GM23338 (cell line): Measurements from ENCODE around the gene ERP27. TPM values are rescaled to one million over a fixed set of nuclear protein-coding genes. Genes with fewer than 3 reads are reported as not detected.

Experiments
- ATAC-seq: fragments of 200-7000 bp; cut with Tn5 transposase; 3 replicates; pipeline ENCODE4 v1.9.1; 2020
- DNase-seq: peaks from one replicate; pipeline ENCODE4 v3.0.0-alpha.2; 2015; ENCODE audit warnings: low spot score
- H2AFZ ChIP-seq: fragments of 200-600 bp; sonication (generic); 2 replicates; pipeline ENCODE4 v1.8.0; 2016; ENCODE audit warnings: antibody characterized with exemption, mild to moderate bottlenecking, moderate library complexity
- H3F3A ChIP-seq: fragments of 200-600 bp; sonication (generic); replicated peaks from 2 replicates; pipeline ENCODE4 v1.8.0; 2017; ENCODE audit warnings: antibody characterized with exemption, mixed run types, low read depth
- H3K27ac ChIP-seq: fragments of 200-600 bp; sonication (generic); 2 replicates; pipeline ENCODE4 v1.6.1; 2016; ENCODE audit warnings: low read depth
- H3K27me3 ChIP-seq: fragments of 200-600 bp; sonication (generic); 2 replicates; pipeline ENCODE4 v1.8.0; 2016; ENCODE audit warnings: mild to moderate bottlenecking, mixed run types, moderate library complexity; ENCODE audit not compliant: insufficient read depth
- H3K36me3 ChIP-seq: fragments of 200-600 bp; sonication (generic); 2 replicates; pipeline ENCODE4 v1.8.0; 2016; ENCODE audit warnings: mild to moderate bottlenecking; ENCODE audit not compliant: insufficient read depth
- H3K4me1 ChIP-seq: fragments of 200-600 bp; sonication (generic); 2 replicates; pipeline ENCODE4 v1.8.0; 2016; ENCODE audit warnings: mild to moderate bottlenecking, moderate library complexity; ENCODE audit not compliant: insufficient read depth
- H3K4me2 ChIP-seq: fragments of 200-600 bp; sonication (generic); 2 replicates; pipeline ENCODE4 v1.7.1; 2017; ENCODE audit warnings: mixed run types
- H3K4me3 ChIP-seq: fragments of 200-600 bp; sonication (generic); 2 replicates; pipeline ENCODE4 v1.6.1; 2016; ENCODE audit warnings: mixed run types
- H3K79me2 ChIP-seq: fragments of 200-600 bp; sonication (generic); replicated peaks from 2 replicates; pipeline ENCODE4 v1.8.0; 2017; ENCODE audit warnings: mild to moderate bottlenecking; ENCODE audit not compliant: insufficient read depth
- H3K9me2 ChIP-seq: fragments of 200-600 bp; sonication (generic); 2 replicates; pipeline ENCODE4 v1.8.0; 2017; ENCODE audit not compliant: insufficient read depth
- H4K20me1 ChIP-seq: fragments of 200-600 bp; sonication (generic); replicated peaks from 2 replicates; pipeline ENCODE4 v1.8.0; 2017; ENCODE audit warnings: mild to moderate bottlenecking; ENCODE audit not compliant: insufficient read depth
- H3K27ac Mint-ChIP-seq: 2 replicates; pipeline ENCODE4 v1.8.0; 2020; ENCODE audit warnings: inconsistent platforms, mild to moderate bottlenecking, moderate library complexity, mixed read lengths
- H3K27me3 Mint-ChIP-seq: 3 replicates; pipeline ENCODE4 v1.8.0; 2022; ENCODE audit warnings: low read depth, mild to moderate bottlenecking, moderate library complexity, mixed read lengths, inconsistent platforms; ENCODE audit not compliant: insufficient read depth, poor library complexity
- H3K36me3 Mint-ChIP-seq: 3 replicates; pipeline ENCODE4 v1.8.0; 2021; ENCODE audit warnings: low read depth, mild to moderate bottlenecking, inconsistent platforms, moderate library complexity, mixed read lengths
- H3K4me1 Mint-ChIP-seq: 3 replicates; pipeline ENCODE4 v1.8.0; 2020; ENCODE audit warnings: mild to moderate bottlenecking, inconsistent platforms, mixed read lengths
- H3K4me3 Mint-ChIP-seq: 3 replicates; pipeline ENCODE4 v1.8.0; 2021; ENCODE audit warnings: moderate library complexity, mild to moderate bottlenecking, inconsistent platforms, mixed read lengths
- H3K9me3 Mint-ChIP-seq: 3 replicates; pipeline ENCODE4 v1.8.0; 2020; ENCODE audit warnings: moderate library complexity, mild to moderate bottlenecking, inconsistent platforms, mixed read lengths
- CREB1 ChIP-seq: fragments of 250-450 bp; sonication (Bioruptor Pico); IDR thresholded peaks from 2 replicates; pipeline ENCODE4 v1.5.0; 2020; ENCODE audit warnings: low read depth, mild to moderate bottlenecking, moderate library complexity
- EZH2 ChIP-seq: fragments of 200-600 bp; sonication (generic); IDR thresholded peaks from one replicate; pipeline ENCODE4 v1.8.0; 2017; ENCODE audit warnings: antibody characterized with exemption, mild to moderate bottlenecking, low read depth; ENCODE audit not compliant: unreplicated experiment
- EZH2phosphoT487 ChIP-seq: fragments of 200-600 bp; sonication (generic); IDR thresholded peaks from one replicate; pipeline ENCODE4 v1.8.1; 2018; ENCODE audit warnings: antibody characterized with exemption; ENCODE audit not compliant: unreplicated experiment
- JUNB ChIP-seq: IDR thresholded peaks from one replicate; pipeline ENCODE4 v1.6.1; 2016; ENCODE audit warnings: antibody characterized with exemption; ENCODE audit not compliant: unreplicated experiment
- NANOG ChIP-seq: IDR thresholded peaks from 2 replicates; pipeline ENCODE4 v1.6.1; 2016; ENCODE audit warnings: antibody characterized with exemption, borderline replicate concordance
- POLR2AphosphoS5 ChIP-seq: IDR thresholded peaks from 2 replicates; pipeline ENCODE4 v1.6.1; 2016; ENCODE audit warnings: antibody characterized with exemption, low read depth
- STAT1 ChIP-seq: IDR thresholded peaks from one replicate; pipeline ENCODE4 v1.6.1; 2016; ENCODE audit warnings: antibody characterized with exemption; ENCODE audit not compliant: unreplicated experiment
- ZNF331 ChIP-seq: fragments of 250-450 bp; sonication (Bioruptor Pico); IDR thresholded peaks from 2 replicates; pipeline ENCODE4 v1.5.0; 2020; ENCODE audit warnings: low read depth, mild to moderate bottlenecking, moderate library complexity
- polyA plus RNA-seq: library from polyadenylated mRNA; unstranded; fragments of >200 nt; fragmentation: Nextera tagmentation; extraction: Ambion mirVana; gene quantifications from 2 replicates; pipeline ENCODE4 v1.2.1, GENCODE V29; 2016
- total RNA-seq: library from RNA; depleted of rRNA; stranded (reverse); fragments of >200 nt; shearing (Covaris generic); gene quantifications from 2 replicates; pipeline ENCODE4 v1.2.3, GENCODE V29; 2014
- TF ChIP-seq, protein P1 (sequence below): fragments of 250-450 bp; sonication (Bioruptor Pico); IDR thresholded peaks from 2 replicates; pipeline ENCODE4 v1.5.0; 2020; ENCODE audit warnings: mild to moderate bottlenecking, moderate library complexity
- TF ChIP-seq, protein P2 (sequence below): IDR thresholded peaks from one replicate; pipeline ENCODE4 v1.6.1; 2018; ENCODE audit warnings: antibody characterized with exemption; ENCODE audit not compliant: unreplicated experiment
- TF ChIP-seq, protein P3 (sequence below): IDR thresholded peaks from 2 replicates; pipeline ENCODE4 v1.6.1; 2016; ENCODE audit warnings: antibody characterized with exemption
- TF ChIP-seq, protein P4 (sequence below), 2 experiments: fragments of 200-600 bp in 1 of 2; sonication (generic) in 1 of 2; conservative IDR thresholded peaks; 2 replicates each; pipeline versions ENCODE4 v1.5.1 to v1.6.1; 2016 to 2017; ENCODE audit warnings: antibody characterized with exemption in 2 of 2, low read depth in 2 of 2, mild to moderate bottlenecking in 2 of 2, moderate library complexity in 1 of 2

The ERP27 gene
- total and polyA plus RNA-seq, 2 experiments from 2014 or later, result not detected

DNA sequence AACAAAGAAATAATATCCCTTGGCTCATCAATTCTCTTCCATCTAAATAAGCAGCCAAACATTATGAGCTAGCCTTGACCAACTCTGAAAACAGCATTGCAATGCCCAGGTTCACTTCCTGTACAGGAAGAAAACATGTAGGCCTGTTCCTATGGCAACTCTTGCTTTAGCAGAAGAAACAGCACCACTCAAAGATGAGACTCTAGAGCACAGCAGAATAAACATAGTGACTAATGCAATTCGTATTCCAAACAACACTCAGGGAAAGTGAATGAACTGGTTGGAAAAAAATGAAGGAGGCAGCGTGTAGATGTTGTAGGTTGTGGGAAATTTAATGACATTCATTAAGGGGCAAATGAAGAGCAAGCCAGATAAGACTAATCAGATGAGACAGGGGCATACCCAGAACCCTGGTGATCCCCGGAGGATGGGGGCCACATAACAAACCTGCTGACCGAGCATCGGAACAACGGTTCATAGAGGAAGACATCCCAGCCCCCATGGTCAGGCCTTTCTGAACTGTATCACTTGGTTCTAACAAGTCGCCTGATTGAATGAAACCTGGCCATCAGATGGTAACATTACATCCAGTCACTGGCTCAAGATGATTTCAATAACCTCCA lies 14.1 kb upstream of the ERP27 start:
- no peaks in the 10 kb centered on the region for H3K79me2 ChIP-seq
- H4K20me1 ChIP-seq, result no peaks in the 10 kb centered on the region
- H3K36me3 ChIP-seq, result no peaks in the 10 kb centered on the region
- TF ChIP-seq EZH2phosphoT487 (no peak), NANOG (no peak), STAT1 (no peak), EZH2 (no peak), ZNF331 (no peak), POLR2AphosphoS5 (no peak), JUNB (no peak), CREB1 (CRISPR knock-in tag) (no peak)
- TF ChIP-seq, protein P1, sequence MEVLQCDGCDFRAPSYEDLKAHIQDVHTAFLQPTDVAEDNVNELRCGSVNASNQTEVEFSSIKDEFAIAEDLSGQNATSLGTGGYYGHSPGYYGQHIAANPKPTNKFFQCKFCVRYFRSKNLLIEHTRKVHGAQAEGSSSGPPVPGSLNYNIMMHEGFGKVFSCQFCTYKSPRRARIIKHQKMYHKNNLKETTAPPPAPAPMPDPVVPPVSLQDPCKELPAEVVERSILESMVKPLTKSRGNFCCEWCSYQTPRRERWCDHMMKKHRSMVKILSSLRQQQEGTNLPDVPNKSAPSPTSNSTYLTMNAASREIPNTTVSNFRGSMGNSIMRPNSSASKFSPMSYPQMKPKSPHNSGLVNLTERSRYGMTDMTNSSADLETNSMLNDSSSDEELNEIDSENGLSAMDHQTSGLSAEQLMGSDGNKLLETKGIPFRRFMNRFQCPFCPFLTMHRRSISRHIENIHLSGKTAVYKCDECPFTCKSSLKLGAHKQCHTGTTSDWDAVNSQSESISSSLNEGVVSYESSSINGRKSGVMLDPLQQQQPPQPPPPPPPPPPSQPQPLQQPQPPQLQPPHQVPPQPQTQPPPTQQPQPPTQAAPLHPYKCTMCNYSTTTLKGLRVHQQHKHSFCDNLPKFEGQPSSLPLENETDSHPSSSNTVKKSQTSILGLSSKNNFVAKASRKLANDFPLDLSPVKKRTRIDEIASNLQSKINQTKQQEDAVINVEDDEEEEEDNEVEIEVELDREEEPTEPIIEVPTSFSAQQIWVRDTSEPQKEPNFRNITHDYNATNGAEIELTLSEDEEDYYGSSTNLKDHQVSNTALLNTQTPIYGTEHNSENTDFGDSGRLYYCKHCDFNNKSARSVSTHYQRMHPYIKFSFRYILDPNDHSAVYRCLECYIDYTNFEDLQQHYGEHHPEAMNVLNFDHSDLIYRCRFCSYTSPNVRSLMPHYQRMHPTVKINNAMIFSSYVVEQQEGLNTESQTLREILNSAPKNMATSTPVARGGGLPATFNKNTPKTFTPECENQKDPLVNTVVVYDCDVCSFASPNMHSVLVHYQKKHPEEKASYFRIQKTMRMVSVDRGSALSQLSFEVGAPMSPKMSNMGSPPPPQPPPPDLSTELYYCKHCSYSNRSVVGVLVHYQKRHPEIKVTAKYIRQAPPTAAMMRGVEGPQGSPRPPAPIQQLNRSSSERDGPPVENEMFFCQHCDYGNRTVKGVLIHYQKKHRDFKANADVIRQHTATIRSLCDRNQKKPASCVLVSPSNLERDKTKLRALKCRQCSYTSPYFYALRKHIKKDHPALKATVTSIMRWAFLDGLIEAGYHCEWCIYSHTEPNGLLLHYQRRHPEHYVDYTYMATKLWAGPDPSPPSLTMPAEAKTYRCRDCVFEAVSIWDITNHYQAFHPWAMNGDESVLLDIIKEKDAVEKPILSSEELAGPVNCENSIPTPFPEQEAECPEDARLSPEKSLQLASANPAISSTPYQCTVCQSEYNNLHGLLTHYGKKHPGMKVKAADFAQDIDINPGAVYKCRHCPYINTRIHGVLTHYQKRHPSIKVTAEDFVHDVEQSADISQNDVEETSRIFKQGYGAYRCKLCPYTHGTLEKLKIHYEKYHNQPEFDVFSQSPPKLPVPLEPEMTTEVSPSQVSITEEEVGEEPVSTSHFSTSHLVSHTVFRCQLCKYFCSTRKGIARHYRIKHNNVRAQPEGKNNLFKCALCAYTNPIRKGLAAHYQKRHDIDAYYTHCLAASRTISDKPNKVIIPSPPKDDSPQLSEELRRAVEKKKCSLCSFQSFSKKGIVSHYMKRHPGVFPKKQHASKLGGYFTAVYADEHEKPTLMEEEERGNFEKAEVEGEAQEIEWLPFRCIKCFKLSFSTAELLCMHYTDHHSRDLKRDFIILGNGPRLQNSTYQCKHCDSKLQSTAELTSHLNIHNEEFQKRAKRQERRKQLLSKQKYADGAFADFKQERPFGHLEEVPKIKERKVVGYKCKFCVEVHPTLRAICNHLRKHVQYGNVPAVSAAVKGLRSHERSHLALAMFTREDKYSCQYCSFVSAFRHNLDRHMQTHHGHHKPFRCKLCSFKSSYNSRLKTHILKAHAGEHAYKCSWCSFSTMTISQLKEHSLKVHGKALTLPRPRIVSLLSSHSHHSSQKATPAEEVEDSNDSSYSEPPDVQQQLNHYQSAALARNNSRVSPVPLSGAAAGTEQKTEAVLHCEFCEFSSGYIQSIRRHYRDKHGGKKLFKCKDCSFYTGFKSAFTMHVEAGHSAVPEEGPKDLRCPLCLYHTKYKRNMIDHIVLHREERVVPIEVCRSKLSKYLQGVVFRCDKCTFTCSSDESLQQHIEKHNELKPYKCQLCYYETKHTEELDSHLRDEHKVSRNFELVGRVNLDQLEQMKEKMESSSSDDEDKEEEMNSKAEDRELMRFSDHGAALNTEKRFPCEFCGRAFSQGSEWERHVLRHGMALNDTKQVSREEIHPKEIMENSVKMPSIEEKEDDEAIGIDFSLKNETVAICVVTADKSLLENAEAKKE (CRISPR knock-in tag), result no peak
- TF ChIP-seq, protein P2, sequence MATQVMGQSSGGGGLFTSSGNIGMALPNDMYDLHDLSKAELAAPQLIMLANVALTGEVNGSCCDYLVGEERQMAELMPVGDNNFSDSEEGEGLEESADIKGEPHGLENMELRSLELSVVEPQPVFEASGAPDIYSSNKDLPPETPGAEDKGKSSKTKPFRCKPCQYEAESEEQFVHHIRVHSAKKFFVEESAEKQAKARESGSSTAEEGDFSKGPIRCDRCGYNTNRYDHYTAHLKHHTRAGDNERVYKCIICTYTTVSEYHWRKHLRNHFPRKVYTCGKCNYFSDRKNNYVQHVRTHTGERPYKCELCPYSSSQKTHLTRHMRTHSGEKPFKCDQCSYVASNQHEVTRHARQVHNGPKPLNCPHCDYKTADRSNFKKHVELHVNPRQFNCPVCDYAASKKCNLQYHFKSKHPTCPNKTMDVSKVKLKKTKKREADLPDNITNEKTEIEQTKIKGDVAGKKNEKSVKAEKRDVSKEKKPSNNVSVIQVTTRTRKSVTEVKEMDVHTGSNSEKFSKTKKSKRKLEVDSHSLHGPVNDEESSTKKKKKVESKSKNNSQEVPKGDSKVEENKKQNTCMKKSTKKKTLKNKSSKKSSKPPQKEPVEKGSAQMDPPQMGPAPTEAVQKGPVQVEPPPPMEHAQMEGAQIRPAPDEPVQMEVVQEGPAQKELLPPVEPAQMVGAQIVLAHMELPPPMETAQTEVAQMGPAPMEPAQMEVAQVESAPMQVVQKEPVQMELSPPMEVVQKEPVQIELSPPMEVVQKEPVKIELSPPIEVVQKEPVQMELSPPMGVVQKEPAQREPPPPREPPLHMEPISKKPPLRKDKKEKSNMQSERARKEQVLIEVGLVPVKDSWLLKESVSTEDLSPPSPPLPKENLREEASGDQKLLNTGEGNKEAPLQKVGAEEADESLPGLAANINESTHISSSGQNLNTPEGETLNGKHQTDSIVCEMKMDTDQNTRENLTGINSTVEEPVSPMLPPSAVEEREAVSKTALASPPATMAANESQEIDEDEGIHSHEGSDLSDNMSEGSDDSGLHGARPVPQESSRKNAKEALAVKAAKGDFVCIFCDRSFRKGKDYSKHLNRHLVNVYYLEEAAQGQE, result no peak
- TF ChIP-seq, protein P3, sequence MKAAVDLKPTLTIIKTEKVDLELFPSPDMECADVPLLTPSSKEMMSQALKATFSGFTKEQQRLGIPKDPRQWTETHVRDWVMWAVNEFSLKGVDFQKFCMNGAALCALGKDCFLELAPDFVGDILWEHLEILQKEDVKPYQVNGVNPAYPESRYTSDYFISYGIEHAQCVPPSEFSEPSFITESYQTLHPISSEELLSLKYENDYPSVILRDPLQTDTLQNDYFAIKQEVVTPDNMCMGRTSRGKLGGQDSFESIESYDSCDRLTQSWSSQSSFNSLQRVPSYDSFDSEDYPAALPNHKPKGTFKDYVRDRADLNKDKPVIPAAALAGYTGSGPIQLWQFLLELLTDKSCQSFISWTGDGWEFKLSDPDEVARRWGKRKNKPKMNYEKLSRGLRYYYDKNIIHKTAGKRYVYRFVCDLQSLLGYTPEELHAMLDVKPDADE, result no peak
- TF ChIP-seq, protein P4, sequence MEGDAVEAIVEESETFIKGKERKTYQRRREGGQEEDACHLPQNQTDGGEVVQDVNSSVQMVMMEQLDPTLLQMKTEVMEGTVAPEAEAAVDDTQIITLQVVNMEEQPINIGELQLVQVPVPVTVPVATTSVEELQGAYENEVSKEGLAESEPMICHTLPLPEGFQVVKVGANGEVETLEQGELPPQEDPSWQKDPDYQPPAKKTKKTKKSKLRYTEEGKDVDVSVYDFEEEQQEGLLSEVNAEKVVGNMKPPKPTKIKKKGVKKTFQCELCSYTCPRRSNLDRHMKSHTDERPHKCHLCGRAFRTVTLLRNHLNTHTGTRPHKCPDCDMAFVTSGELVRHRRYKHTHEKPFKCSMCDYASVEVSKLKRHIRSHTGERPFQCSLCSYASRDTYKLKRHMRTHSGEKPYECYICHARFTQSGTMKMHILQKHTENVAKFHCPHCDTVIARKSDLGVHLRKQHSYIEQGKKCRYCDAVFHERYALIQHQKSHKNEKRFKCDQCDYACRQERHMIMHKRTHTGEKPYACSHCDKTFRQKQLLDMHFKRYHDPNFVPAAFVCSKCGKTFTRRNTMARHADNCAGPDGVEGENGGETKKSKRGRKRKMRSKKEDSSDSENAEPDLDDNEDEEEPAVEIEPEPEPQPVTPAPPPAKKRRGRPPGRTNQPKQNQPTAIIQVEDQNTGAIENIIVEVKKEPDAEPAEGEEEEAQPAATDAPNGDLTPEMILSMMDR (conservative IDR thresholded peaks at IDR 0.05; ENCODE audit: low read depth in 2 of 2), result no peak
- H3K4me1 ChIP-seq, result no peaks in the 10 kb centered on the region; the same call in 1 of the 2 replicates
- ATAC-seq, result no peak
- H3K36me3 Mint-ChIP-seq, result no peaks in the 10 kb centered on the region
- no peak overlapping the region for H3K4me2 ChIP-seq
- H3K4me1 Mint-ChIP-seq, result peaks cover 17% of the 10 kb centered on the region
- H3K27ac ChIP-seq, result no peak overlapping the region
- H3K4me3 Mint-ChIP-seq, result no peak overlapping the region
- no peak for DNase-seq
- no peaks in the 10 kb centered on the region for H3K9me2 ChIP-seq
- no peak overlapping the region for H3K4me3 ChIP-seq
- no peaks in the 10 kb centered on the region for H3K27me3 ChIP-seq
- no peaks in the 10 kb centered on the region for H3K27me3 Mint-ChIP-seq
- no peak overlapping the region for H2AFZ ChIP-seq
- H3K27ac Mint-ChIP-seq, result no peak overlapping the region
- H3K9me3 Mint-ChIP-seq, result no peaks in the 10 kb centered on the region
- no peaks in the 10 kb centered on the region for H3F3A ChIP-seq
